Measurements from ENCODE around the gene SYNJ2.

The SYNJ2 gene

GRCh38 chr6:158087224-158087867 lies 105.7 kb downstream of the SYNJ2 start:
- H3K36me3 ChIP-seq (replicated peaks; ENCODE audit: low read depth, low read length): no peaks in the 10 kb centered on the region
- H3K4me1 ChIP-seq (ENCODE audit: low read length): 0 out of 2 replicates have a peak, but pooled peaks cover 5% of the 10 kb centered on the region
- H3K27ac ChIP-seq (ENCODE audit: low read length): no peak overlapping the region
- TF ChIP-seq EZH2phosphoT487 (IDR thresholded peaks at IDR 0.05; ENCODE audit: low read depth): no peak
- TF ChIP-seq, protein P1, sequence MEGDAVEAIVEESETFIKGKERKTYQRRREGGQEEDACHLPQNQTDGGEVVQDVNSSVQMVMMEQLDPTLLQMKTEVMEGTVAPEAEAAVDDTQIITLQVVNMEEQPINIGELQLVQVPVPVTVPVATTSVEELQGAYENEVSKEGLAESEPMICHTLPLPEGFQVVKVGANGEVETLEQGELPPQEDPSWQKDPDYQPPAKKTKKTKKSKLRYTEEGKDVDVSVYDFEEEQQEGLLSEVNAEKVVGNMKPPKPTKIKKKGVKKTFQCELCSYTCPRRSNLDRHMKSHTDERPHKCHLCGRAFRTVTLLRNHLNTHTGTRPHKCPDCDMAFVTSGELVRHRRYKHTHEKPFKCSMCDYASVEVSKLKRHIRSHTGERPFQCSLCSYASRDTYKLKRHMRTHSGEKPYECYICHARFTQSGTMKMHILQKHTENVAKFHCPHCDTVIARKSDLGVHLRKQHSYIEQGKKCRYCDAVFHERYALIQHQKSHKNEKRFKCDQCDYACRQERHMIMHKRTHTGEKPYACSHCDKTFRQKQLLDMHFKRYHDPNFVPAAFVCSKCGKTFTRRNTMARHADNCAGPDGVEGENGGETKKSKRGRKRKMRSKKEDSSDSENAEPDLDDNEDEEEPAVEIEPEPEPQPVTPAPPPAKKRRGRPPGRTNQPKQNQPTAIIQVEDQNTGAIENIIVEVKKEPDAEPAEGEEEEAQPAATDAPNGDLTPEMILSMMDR (IDR thresholded peaks at IDR 0.05; ENCODE audit: low read depth, low read length): no peak
- no peak overlapping the region for H3K9ac ChIP-seq (ENCODE audit: low read length)
- no peaks in the 10 kb centered on the region for H3K9me3 ChIP-seq (ENCODE audit: insufficient read depth, low read length)
- H4K20me1 ChIP-seq (ENCODE audit: insufficient read depth, low read length): no peaks in the 10 kb centered on the region
- H3K79me2 ChIP-seq (ENCODE audit: low read length): no peaks in the 10 kb centered on the region
- H3K4me2 ChIP-seq (ENCODE audit: low read length): no peak overlapping the region
- H3K27me3 ChIP-seq (ENCODE audit: low read depth, low read length): no peaks in the 10 kb centered on the region
- no peak overlapping the region for H3K4me3 ChIP-seq (ENCODE audit: low read length)
- no peak overlapping the region for H2AFZ ChIP-seq (ENCODE audit: low read depth, low read length)

- Histone ChIP-seq H2AFZ (ENCODE audit: low read depth, low read length) (no peak overlapping the region), H3K27ac (ENCODE audit: low read length) (no peak overlapping the region), H3K4me2 (ENCODE audit: low read length) (no peak overlapping the region), H3K4me3 (ENCODE audit: low read length) (no peak overlapping the region), H3K27me3 (ENCODE audit: low read depth, low read length) (no peaks in the 10 kb centered on the region), H3K9ac (ENCODE audit: low read length) (no peak overlapping the region), H4K20me1 (ENCODE audit: insufficient read depth, low read length) (no peaks in the 10 kb centered on the region), H3K4me1 (ENCODE audit: low read length) (no peaks in the 10 kb centered on the region), H3K79me2 (ENCODE audit: low read length) (no peaks in the 10 kb centered on the region), H3K36me3 (replicated peaks; ENCODE audit: low read depth, low read length) (peaks cover 6% of the 10 kb centered on the region), H3K9me3 (ENCODE audit: insufficient read depth, low read length) (no peaks in the 10 kb centered on the region)
- no peak for TF ChIP-seq EZH2phosphoT487 (IDR thresholded peaks at IDR 0.05; ENCODE audit: low read depth)
- TF ChIP-seq, protein P1 (IDR thresholded peaks at IDR 0.05; ENCODE audit: low read depth, low read length): no peak
Measured at GRCh38 chr6:158092806-158093205, 111.1 kb downstream of the SYNJ2 start.

DNA sequence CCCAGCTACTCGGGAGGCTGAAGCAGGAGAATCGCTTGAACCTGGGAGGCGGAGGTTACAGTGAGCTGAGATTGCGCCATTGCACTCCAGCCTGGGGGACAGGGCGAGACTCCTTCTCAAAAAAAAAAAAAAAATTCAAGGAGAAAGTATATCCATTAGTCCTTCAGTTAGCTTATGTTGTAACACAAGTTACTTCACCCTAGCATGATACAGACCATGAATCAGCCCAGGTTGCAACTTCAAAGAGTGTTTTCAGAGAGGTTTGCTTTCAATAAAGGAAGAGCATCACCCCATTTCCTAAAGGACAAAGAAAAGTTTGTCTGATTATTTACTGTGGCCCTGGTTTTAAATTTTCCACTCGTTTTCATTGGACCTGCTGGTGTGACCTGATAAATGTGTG lies 113.4 kb downstream of the SYNJ2 start:
- Histone ChIP-seq H3K27me3 (ENCODE audit: low read depth, low read length) (no peaks in the 10 kb centered on the region), H3K9ac (ENCODE audit: low read length) (no peak overlapping the region), H3K36me3 (replicated peaks; ENCODE audit: low read depth, low read length) (peaks cover 6% of the 10 kb centered on the region), H3K4me1 (ENCODE audit: low read length) (no peaks in the 10 kb centered on the region), H3K79me2 (ENCODE audit: low read length) (no peaks in the 10 kb centered on the region), H4K20me1 (ENCODE audit: insufficient read depth, low read length) (no peaks in the 10 kb centered on the region), H2AFZ (ENCODE audit: low read depth, low read length) (no peak overlapping the region), H3K27ac (ENCODE audit: low read length) (no peak overlapping the region), H3K4me2 (ENCODE audit: low read length) (no peak overlapping the region), H3K4me3 (ENCODE audit: low read length) (no peak overlapping the region), H3K9me3 (ENCODE audit: insufficient read depth, low read length) (no peaks in the 10 kb centered on the region)
- TF ChIP-seq EZH2phosphoT487 (IDR thresholded peaks at IDR 0.05; ENCODE audit: low read depth): no peak
- TF ChIP-seq, protein P1 (IDR thresholded peaks at IDR 0.05; ENCODE audit: low read depth, low read length): no peak

GRCh38 chr6:158095671-158096070 lies 114.0 kb downstream of the SYNJ2 start:
- Histone ChIP-seq H3K27ac (ENCODE audit: low read length) (no peak overlapping the region), H3K4me1 (ENCODE audit: low read length) (no peaks in the 10 kb centered on the region), H3K9ac (ENCODE audit: low read length) (no peak overlapping the region), H3K4me2 (ENCODE audit: low read length) (no peak overlapping the region), H3K79me2 (ENCODE audit: low read length) (no peaks in the 10 kb centered on the region), H4K20me1 (ENCODE audit: insufficient read depth, low read length) (no peaks in the 10 kb centered on the region), H3K4me3 (ENCODE audit: low read length) (no peak overlapping the region), H3K9me3 (ENCODE audit: insufficient read depth, low read length) (no peaks in the 10 kb centered on the region), H2AFZ (ENCODE audit: low read depth, low read length) (no peak overlapping the region), H3K27me3 (ENCODE audit: low read depth, low read length) (no peaks in the 10 kb centered on the region), H3K36me3 (replicated peaks; ENCODE audit: low read depth, low read length) (peaks cover 6% of the 10 kb centered on the region)
- TF ChIP-seq EZH2phosphoT487 (IDR thresholded peaks at IDR 0.05; ENCODE audit: low read depth): no peak
- TF ChIP-seq, protein P1 (IDR thresholded peaks at IDR 0.05; ENCODE audit: low read depth, low read length): no peak
